ENCODE results near the gene GRK5. TPM values are rescaled to one million over a fixed set of nuclear protein-coding genes. Genes with fewer than 3 reads are reported as not detected.

Gene GRK5
- total RNA-seq, 2 donors from 2014 or later = 11.1 to 16.2 TPM

GRCh38 chr10:119418362-119418761 lies 211.0 kb downstream of the GRK5 start:
- H3K27me3 Mint-ChIP-seq = no peaks in the 10 kb centered on the region
- no peak for ATAC-seq
- H3K36me3 Mint-ChIP-seq = no peaks in the 10 kb centered on the region
- peak; percentile 49 for DNase-seq (ENCODE audit: low spot score)
- no peaks in the 10 kb centered on the region for H3K9me3 Mint-ChIP-seq
- no peak overlapping the region for H3K27ac Mint-ChIP-seq
- H3K4me1 Mint-ChIP-seq (ENCODE audit: low read depth in 2 of 2) = peaks cover 0 to 4% of the 10 kb centered on the region in 2 donors
- H3K4me3 Mint-ChIP-seq = no peak overlapping the region

DNA sequence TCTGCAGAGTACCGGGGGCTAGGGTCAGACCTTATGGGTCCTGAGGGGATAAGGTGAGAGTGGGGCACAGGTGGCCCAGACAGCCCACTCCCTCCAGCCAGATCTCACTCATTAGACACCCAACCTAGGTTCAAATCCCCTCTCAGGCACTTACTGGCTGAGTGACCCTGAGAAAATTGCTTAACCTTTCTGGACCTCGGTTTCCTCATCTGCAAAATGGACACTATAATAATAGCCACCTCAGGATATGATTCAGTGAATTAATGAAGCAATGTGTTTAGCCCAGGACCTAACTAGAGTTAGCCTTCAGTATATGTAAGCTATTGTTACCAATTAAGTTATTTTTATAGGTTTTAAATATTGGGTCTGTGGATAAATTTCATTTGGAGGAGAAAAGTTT lies 212.6 kb downstream of the GRK5 start:
- no peak for ATAC-seq
- H3K27me3 Mint-ChIP-seq = no peaks in the 10 kb centered on the region
- no peaks in the 10 kb centered on the region for H3K9me3 Mint-ChIP-seq
- no peak for DNase-seq (ENCODE audit: low spot score)
- no peak overlapping the region for H3K27ac Mint-ChIP-seq
- peaks cover 0 to 4% of the 10 kb centered on the region in 2 donors for H3K4me1 Mint-ChIP-seq (ENCODE audit: low read depth in 2 of 2)
- no peaks in the 10 kb centered on the region for H3K36me3 Mint-ChIP-seq
- H3K4me3 Mint-ChIP-seq = no peak overlapping the region

DNA sequence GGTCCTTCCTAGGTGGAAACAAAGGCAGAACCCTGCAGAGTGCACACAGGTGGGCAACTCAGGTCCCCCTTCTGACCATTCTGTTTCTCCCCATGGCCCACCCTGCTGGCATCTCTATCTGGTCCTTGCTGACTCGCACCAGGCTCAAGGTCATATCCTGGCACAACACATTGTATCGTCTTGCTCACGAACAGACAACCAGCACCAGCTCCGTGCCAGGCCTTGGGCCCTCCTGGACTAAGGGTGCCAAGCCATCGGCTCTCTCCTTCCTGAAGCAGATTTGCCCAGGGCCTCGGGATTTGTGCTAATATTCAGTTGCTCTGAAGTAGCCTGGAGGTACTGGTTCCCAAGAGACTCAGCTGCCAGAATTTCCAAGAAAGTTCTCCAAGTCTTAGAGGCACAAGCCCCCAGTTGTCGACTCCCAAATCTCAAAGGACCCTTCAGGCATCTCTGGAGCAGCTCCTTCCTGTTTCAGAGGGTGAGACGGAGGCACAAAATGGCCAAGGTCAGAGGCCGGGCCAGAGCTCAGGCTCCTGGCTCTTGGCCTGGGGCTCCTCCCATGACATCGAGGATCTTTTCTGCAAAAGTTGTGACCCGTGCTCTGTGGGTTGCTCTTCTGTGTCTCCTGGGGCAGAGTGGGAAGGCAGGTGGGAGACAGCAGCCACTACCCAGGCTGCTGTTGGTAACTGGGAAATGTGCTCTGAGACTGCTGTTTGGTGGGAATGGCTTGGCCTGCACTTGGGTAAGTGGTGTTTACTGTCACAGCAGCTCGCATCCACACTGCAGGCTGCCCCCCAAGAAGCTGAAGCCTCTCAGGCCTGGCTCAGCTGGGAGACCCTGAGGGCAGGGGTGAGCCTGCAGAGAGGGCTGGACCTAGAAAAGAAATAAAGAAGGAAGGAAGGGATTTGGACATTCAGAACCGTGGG lies 213.8 kb downstream of the GRK5 start:
- Mint-ChIP-seq H3K36me3 (peaks cover 8% of the 10 kb centered on the region), H3K27me3 (no peaks in the 10 kb centered on the region), H3K9me3 (no peaks in the 10 kb centered on the region), H3K4me3 (no peak overlapping the region), H3K27ac (no peak overlapping the region), H3K4me1 (ENCODE audit: low read depth in 2 of 2) (peaks cover 0 to 4% of the 10 kb centered on the region in 2 donors)
- DNase-seq (ENCODE audit: low spot score) (no peak), ATAC-seq (no peak)

GRCh38 chr10:119421891-119422681 lies 214.7 kb downstream of the GRK5 start:
- no peak overlapping the region for H3K27ac Mint-ChIP-seq
- peaks cover 0 to 4% of the 10 kb centered on the region in 2 donors for H3K4me1 Mint-ChIP-seq (ENCODE audit: low read depth in 2 of 2)
- no peaks in the 10 kb centered on the region for H3K9me3 Mint-ChIP-seq

GRCh38 chr10:119422682-119423509 lies 215.5 kb downstream of the GRK5 start:
- Mint-ChIP-seq H3K36me3 (peaks cover 8% of the 10 kb centered on the region), H3K4me3 (no peak overlapping the region), H3K27me3 (no peaks in the 10 kb centered on the region), H3K27ac (no peak overlapping the region), H3K4me1 (ENCODE audit: low read depth in 2 of 2) (peaks cover 0 to 4% of the 10 kb centered on the region in 2 donors), H3K9me3 (no peaks in the 10 kb centered on the region)
- ATAC-seq = no peak
- DNase-seq (ENCODE audit: low spot score) = no peak

More at GRCh38 chr10:119421891-119422681, 214.7 kb downstream of the GRK5 start:
- peaks cover 8% of the 10 kb centered on the region for H3K36me3 Mint-ChIP-seq
- DNase-seq (ENCODE audit: low spot score) (no peak), ATAC-seq (no peak)
- no peaks in the 10 kb centered on the region for H3K27me3 Mint-ChIP-seq
- no peak overlapping the region for H3K4me3 Mint-ChIP-seq

GRCh38 chr10:119423510-119424257 lies 216.3 kb downstream of the GRK5 start:
- Mint-ChIP-seq H3K4me1 (ENCODE audit: low read depth in 2 of 2) (peaks cover 0 to 4% of the 10 kb centered on the region in 2 donors), H3K27ac (no peak overlapping the region), H3K36me3 (peaks cover 8% of the 10 kb centered on the region)

GRCh38 chr10:119424258-119424975 lies 217.0 kb downstream of the GRK5 start:
- Mint-ChIP-seq H3K4me3 (no peak overlapping the region), H3K4me1 (ENCODE audit: low read depth in 2 of 2) (peaks cover 0 to 4% of the 10 kb centered on the region in 2 donors), H3K27me3 (no peaks in the 10 kb centered on the region), H3K27ac (no peak overlapping the region), H3K36me3 (peaks cover 8% of the 10 kb centered on the region), H3K9me3 (no peaks in the 10 kb centered on the region)
- no peak for DNase-seq (ENCODE audit: low spot score)
- no peak for ATAC-seq

More at GRCh38 chr10:119423510-119424257, 216.3 kb downstream of the GRK5 start:
- Mint-ChIP-seq H3K4me3 (no peak overlapping the region), H3K27me3 (no peaks in the 10 kb centered on the region), H3K9me3 (no peaks in the 10 kb centered on the region)
- ATAC-seq (no peak), DNase-seq (ENCODE audit: low spot score) (no peak)

DNA sequence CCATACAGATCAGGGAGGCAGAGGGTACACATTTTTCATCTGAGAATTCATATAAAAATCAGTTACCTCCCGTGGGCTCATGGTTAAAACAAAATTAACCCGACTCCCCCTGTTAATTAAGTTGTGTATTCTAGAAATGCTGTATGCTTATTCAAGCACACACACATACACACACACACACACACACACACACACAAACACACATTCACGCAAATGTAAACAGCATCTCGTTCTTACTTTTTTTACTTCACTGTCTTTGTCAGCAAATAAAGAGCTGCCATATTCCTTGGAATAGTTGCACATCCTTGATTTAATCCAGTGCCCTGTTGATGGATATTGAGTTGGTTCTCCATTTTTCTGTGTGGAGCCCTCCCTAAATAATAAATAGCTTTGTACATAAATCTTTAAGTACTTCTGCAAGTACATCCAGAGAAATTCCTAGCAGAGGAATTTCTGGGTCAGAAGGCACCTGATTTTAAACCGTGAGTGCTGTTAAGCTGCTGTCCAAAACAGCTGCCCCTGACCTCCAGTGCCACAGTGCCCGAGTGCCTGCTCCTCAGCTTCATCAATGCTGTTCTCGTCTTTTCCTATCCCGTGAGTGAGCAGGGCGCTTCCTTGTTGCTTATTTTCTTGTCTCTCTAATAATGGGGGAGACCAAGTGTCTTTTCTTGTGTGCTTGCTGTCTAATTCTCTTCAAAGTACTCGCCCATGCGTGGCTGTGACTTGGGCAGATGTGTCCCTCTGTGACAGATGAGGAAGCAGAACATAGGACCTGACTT lies 217.9 kb downstream of the GRK5 start:
- Mint-ChIP-seq H3K4me3 (no peak overlapping the region), H3K27me3 (no peaks in the 10 kb centered on the region), H3K36me3 (peaks cover 8% of the 10 kb centered on the region), H3K4me1 (ENCODE audit: low read depth in 2 of 2) (peaks cover 0 to 4% of the 10 kb centered on the region in 2 donors), H3K27ac (no peak overlapping the region), H3K9me3 (no peaks in the 10 kb centered on the region)
- no peak for DNase-seq (ENCODE audit: low spot score)
- ATAC-seq = no peak

DNA sequence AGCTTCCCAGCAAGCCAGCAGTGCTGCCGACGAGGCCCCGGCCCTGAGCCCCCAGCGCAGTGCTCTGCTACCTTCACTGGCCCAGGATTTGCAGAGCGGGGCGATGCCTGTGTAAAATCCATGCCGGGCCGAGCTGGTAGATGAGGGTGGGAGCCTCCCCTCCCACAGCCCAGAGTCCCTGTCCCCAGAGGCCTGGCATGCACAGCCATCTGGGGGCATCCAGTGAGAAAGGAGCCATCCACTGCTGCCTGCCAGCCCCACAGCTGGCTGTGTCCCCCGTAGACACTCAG lies 218.5 kb downstream of the GRK5 start:
- H3K9me3 Mint-ChIP-seq = no peaks in the 10 kb centered on the region
- H3K27ac Mint-ChIP-seq = no peak overlapping the region
- no peak for ATAC-seq

GRCh38 chr10:119426699-119427098 lies 219.3 kb downstream of the GRK5 start:
- DNase-seq (ENCODE audit: low spot score) (no peak), ATAC-seq (no peak)
- H3K36me3 Mint-ChIP-seq = peaks cover 8% of the 10 kb centered on the region
- H3K27me3 Mint-ChIP-seq = no peaks in the 10 kb centered on the region
- no peaks in the 10 kb centered on the region for H3K9me3 Mint-ChIP-seq
- no peak overlapping the region for H3K27ac Mint-ChIP-seq
- no peaks in the 10 kb centered on the region for H3K4me1 Mint-ChIP-seq (ENCODE audit: low read depth in 2 of 2)
- no peak overlapping the region for H3K4me3 Mint-ChIP-seq

More for the DNA sequence above, 218.5 kb downstream of the GRK5 start:
- Mint-ChIP-seq H3K27me3 (no peaks in the 10 kb centered on the region), H3K4me3 (no peak overlapping the region), H3K4me1 (ENCODE audit: low read depth in 2 of 2) (peaks cover 0 to 2% of the 10 kb centered on the region in 2 donors), H3K36me3 (peaks cover 8% of the 10 kb centered on the region)
- DNase-seq (ENCODE audit: low spot score) = no peak

DNA sequence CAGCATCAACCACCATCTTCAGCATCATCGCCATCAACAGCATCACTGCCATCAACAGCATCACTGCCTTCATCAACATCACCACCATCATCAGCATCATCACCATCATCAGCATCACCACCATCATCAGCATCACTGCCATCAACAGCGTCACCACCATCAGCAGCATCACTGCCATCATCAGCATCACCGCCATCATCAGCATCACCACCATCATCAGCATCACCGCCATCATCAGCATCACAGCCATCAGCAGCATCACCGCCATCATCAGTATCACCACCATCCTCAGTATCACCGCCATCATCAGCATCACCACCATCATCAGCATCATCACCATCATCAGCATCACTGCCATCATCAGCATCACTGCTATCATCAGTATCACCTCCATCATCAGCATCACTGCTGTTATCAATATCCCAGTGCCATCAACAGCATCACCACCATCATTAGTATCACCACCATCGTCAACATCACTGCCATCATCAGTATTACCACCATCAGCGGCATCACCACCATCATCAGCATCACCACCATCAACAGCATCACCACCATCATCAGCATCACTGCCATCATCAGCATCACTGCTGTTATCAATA lies 220.0 kb downstream of the GRK5 start:
- Mint-ChIP-seq H3K27ac (no peak overlapping the region), H3K36me3 (peaks cover 8% of the 10 kb centered on the region), H3K9me3 (no peaks in the 10 kb centered on the region), H3K4me3 (no peak overlapping the region), H3K27me3 (no peaks in the 10 kb centered on the region), H3K4me1 (ENCODE audit: low read depth in 2 of 2) (no peaks in the 10 kb centered on the region)
- ATAC-seq (no peak), DNase-seq (ENCODE audit: low spot score) (no peak)

GRCh38 chr10:119428789-119429188 lies 221.4 kb downstream of the GRK5 start:
- DNase-seq (ENCODE audit: low spot score) (no peak), ATAC-seq (no peak)
- Mint-ChIP-seq H3K4me3 (no peak overlapping the region), H3K27me3 (no peaks in the 10 kb centered on the region), H3K27ac (no peak overlapping the region), H3K9me3 (no peaks in the 10 kb centered on the region), H3K4me1 (ENCODE audit: low read depth in 2 of 2) (no peaks in the 10 kb centered on the region), H3K36me3 (peaks cover 8% of the 10 kb centered on the region)

Data from natural killer cell treated with Interleukin-12 subunit alpha and Interleukin-12 subunit beta and Interleukin-15 and Interleukin-18, amount 100 ng/mL, for 72 hours (primary cell).